ENCODE data around the gene DNHD1. TPM values are rescaled to one million over a fixed set of nuclear protein-coding genes. Genes with fewer than 3 reads are reported as not detected.

Gene DNHD1
- total and polyA plus RNA-seq, 2 of the 13 experiments (the other 11 are each of a cell fraction or from before 2014, with no cell fraction given) = 2.7 to 9.3 TPM

DNA sequence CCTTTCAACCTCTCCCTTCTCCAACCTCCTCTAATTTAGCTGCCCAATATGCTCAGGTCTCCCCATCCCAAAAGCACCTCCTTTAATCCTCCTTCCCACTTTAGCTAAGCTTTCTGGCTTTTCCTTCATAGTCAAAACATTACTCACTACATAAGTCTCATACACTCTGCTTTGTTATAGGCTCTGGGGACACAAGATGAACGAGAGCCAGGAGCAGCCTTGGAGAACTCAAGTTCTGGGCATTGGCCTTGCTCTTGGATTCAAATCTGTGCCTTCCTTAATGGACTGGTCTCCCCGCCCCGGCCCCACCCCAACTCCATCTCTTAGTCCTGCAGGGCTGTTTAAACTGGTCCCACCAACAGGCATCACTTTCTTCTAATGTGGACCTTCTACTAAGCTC, 44.9 kb upstream of the DNHD1 start (continued):
- TF ChIP-seq, protein P1, sequence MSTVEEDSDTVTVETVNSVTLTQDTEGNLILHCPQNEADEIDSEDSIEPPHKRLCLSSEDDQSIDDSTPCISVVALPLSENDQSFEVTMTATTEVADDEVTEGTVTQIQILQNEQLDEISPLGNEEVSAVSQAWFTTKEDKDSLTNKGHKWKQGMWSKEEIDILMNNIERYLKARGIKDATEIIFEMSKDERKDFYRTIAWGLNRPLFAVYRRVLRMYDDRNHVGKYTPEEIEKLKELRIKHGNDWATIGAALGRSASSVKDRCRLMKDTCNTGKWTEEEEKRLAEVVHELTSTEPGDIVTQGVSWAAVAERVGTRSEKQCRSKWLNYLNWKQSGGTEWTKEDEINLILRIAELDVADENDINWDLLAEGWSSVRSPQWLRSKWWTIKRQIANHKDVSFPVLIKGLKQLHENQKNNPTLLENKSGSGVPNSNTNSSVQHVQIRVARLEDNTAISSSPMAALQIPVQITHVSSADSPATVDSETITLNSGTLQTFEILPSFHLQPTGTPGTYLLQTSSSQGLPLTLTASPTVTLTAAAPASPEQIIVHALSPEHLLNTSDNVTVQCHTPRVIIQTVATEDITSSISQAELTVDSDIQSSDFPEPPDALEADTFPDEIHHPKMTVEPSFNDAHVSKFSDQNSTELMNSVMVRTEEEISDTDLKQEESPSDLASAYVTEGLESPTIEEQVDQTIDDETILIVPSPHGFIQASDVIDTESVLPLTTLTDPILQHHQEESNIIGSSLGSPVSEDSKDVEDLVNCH (CRISPR knock-in tag; IDR thresholded peaks at IDR 0.05) = no peak
- TF ChIP-seq, protein P2, sequence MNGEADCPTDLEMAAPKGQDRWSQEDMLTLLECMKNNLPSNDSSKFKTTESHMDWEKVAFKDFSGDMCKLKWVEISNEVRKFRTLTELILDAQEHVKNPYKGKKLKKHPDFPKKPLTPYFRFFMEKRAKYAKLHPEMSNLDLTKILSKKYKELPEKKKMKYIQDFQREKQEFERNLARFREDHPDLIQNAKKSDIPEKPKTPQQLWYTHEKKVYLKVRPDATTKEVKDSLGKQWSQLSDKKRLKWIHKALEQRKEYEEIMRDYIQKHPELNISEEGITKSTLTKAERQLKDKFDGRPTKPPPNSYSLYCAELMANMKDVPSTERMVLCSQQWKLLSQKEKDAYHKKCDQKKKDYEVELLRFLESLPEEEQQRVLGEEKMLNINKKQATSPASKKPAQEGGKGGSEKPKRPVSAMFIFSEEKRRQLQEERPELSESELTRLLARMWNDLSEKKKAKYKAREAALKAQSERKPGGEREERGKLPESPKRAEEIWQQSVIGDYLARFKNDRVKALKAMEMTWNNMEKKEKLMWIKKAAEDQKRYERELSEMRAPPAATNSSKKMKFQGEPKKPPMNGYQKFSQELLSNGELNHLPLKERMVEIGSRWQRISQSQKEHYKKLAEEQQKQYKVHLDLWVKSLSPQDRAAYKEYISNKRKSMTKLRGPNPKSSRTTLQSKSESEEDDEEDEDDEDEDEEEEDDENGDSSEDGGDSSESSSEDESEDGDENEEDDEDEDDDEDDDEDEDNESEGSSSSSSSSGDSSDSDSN (CRISPR knock-in tag; IDR thresholded peaks at IDR 0.05) = no peak
- no peak for TF ChIP-seq ZNF263 (CRISPR knock-in tag; IDR thresholded peaks at IDR 0.05)

DNA sequence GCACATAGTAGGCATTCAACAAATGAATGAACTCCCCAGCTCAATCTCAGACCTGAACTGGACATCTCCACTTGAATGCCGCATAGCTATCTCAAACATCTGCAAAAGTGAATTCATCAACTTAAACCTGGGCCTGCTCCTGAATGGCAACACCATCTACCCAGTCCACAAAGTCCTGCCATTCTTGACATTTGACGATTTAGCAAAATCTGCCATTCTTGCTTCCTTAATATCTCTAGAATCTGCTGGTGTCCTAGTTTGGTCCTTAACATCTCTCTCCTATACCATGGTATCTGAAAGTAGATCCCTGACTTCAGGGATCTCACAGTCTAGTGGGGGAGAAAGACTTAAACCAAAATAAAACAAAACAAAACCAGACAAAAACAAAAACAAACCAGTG, 43.9 kb upstream of the DNHD1 start:
- H3K9me3 ChIP-seq (ENCODE audit: low read length) = no peaks in the 10 kb centered on the region
- H3K9ac ChIP-seq (ENCODE audit: insufficient read depth, low read depth, low read length) = no peak overlapping the region
- H4K20me1 ChIP-seq (ENCODE audit: insufficient read depth, low read length) = no peaks in the 10 kb centered on the region
- no peak overlapping the region for H3K4me3 ChIP-seq (replicated peaks in 1 of 3; ENCODE audit: insufficient read depth in 1 of 3, low read depth in 2 of 3, low read length in 3 of 3)
- no peak for DNase-seq (ENCODE audit: low spot score)
- no peaks in the 10 kb centered on the region for H3K4me1 ChIP-seq (ENCODE audit: insufficient read depth, low read length)
- no peak overlapping the region for H2AFZ ChIP-seq (ENCODE audit: low read length)
- ChIA-PET CTCF (ENCODE audit: low intra/inter-chr PET ratio, low total read pairs) (no interaction called here), POLR2A (no interaction called here)
- TF ChIP-seq MAFF (IDR thresholded peaks at IDR 0.05; ENCODE audit: low read depth, low read length) = peak; percentile 64
- no peak for TF ChIP-seq DNMT1 (CRISPR knock-in tag; IDR thresholded peaks at IDR 0.05)
- TF ChIP-seq MAFK (conservative IDR thresholded peaks at IDR 0.05 in 1 of 2, IDR thresholded peaks at IDR 0.05 in 1 of 2; ENCODE audit: low read length in 2 of 2) = peak; percentile 71 to 77
- FAIRE-seq = no peak
- H3K36me3 ChIP-seq (replicated peaks in 1 of 2; ENCODE audit: control insufficient read depth in 1 of 2, insufficient read depth in 2 of 2, low read length in 2 of 2) = peaks cover 6 to 7% of the 10 kb centered on the region in 2 experiments; a peak in 3 of 5 replicates
- in situ Hi-C loops (cut with HindIII; ENCODE audit: extremely low pct_ligation_motif_present, low pct_unique_long_range_greater_than_20kb) = no loop called here
- H3K4me2 ChIP-seq (ENCODE audit: low read depth, low read length) = no peak overlapping the region
- H3K27me3 ChIP-seq (ENCODE audit: control insufficient read depth in 1 of 2, insufficient read depth in 2 of 2, low read length in 2 of 2) = no peaks in the 10 kb centered on the region
- H3K27ac ChIP-seq (ENCODE audit: extremely low read length, insufficient read depth, low read length) = no peak overlapping the region
- H3K79me2 ChIP-seq (ENCODE audit: insufficient read depth, low read length) = no peaks in the 10 kb centered on the region
- 97% methylated on average over 2 of the region's 2 CpGs for WGBS (ENCODE audit: low lambda C conversion rate)
- ATAC-seq = no peak
- BruUV-seq (replicated peaks) = no TSS peak
- intact Hi-C loops (cut with micrococcal nuclease; ENCODE audit: unreplicated experiment) = no loop called here

All from HepG2 (cell line).